Spinal cord (tissue), 10 donors: ENCODE measurements around the gene ZNF311. TPM values are rescaled to one million over a fixed set of nuclear protein-coding genes. Genes with fewer than 3 reads are reported as not detected.
A peak's percentile ranks its signal among the peaks of the same experiment; 100 is the strongest.

Experiments
- DNase-seq, 6 donors: peaks; one replicate each; pipeline versions ENCODE4 v3.0.0 to v3.0.0-alpha.2; 2013 to 2015; ENCODE audit warnings: low spot score in 6 of 6, low read depth in 4 of 6
- H3K27ac ChIP-seq: one replicate; pipeline ENCODE4 v1.5.1; 2013; ENCODE audit warnings: low read depth, low read length, control low read depth
- H3K27me3 ChIP-seq: one replicate; pipeline ENCODE4 v1.6.1; 2013; ENCODE audit warnings: low read length; ENCODE audit not compliant: control insufficient read depth, insufficient read depth
- H3K36me3 ChIP-seq: one replicate; pipeline ENCODE4 v1.6.1; 2013; ENCODE audit warnings: low read length; ENCODE audit not compliant: control insufficient read depth, insufficient read depth
- H3K4me1 ChIP-seq: one replicate; pipeline ENCODE4 v1.6.1; 2013; ENCODE audit warnings: low read length; ENCODE audit not compliant: control insufficient read depth, insufficient read depth
- H3K4me3 ChIP-seq: one replicate; pipeline ENCODE4 v1.5.1; 2013; ENCODE audit warnings: low read depth, low read length, control low read depth
- H3K9me3 ChIP-seq: one replicate; pipeline ENCODE4 v1.6.1; 2013; ENCODE audit warnings: low read length; ENCODE audit not compliant: control insufficient read depth, insufficient read depth
- WGBS: methylation state at CpG from one replicate; pipeline ENCODE4 v1.1.5; 2013; ENCODE audit warnings: missing lambda C conversion rate; ENCODE audit not compliant: insufficient coverage; 5-methylcytosine and 5-hydroxymethylcytosine counted together
- long read RNA-seq, 4 donors: transcript quantifications; one replicate each; lab custom pipeline, GENCODE V29; 2026
- polyA plus RNA-seq, 2 donors: library from polyadenylated mRNA; unstranded; fragments of 120-200 nt; gene quantifications; one replicate each; pipeline ENCODE4 v1.2.1, GENCODE V29; 2013; ENCODE audit not compliant: insufficient read length in 2 of 2
- total RNA-seq, 2 donors: library from RNA; depleted of rRNA in 1 of 2; stranded (reverse); fragments of 120-200 nt in 1 of 2; fragments of >200 nt in 1 of 2; gene quantifications; one replicate each; pipeline versions ENCODE4 v1.2.3 to v1.2.4, GENCODE V29; 2013 to 2014
- donor health status: healthy.

ZNF311 gene
- total RNA-seq = 1 to 10 TPM; 3.1 to 5.6 TPM
- polyA plus RNA-seq = 1 to 10 TPM; 6.9 TPM
- long read RNA-seq, donor 1 = 0 reads
- long read RNA-seq, donor 2 = 0 reads
- long read RNA-seq, donor 3 = 0 reads
- long read RNA-seq, donor 4, partial matches to known transcripts = 0 of 1 reads
- long read RNA-seq, donor 4, other reads (novel, unspliced or antisense) = 0 of 1 reads

GRCh38 chr6:29005183-29005885 lies at the start of gene ZNF311:
TSS of gene ZNF311 (minus strand) at chr6:29005315. CDS start at chr6:29003954, 1,361 bp downstream.
- WGBS = 6% methylated on average over 9 of the region's 29 CpGs
- H3K36me3 ChIP-seq = no peaks in the 10 kb centered on the region

GRCh38 chr6:29051680-29052079 lies 46.6 kb upstream of the ZNF311 start:
- H3K4me3 ChIP-seq = no peak overlapping the region
- H3K36me3 ChIP-seq = no peaks in the 10 kb centered on the region
- no peaks in the 10 kb centered on the region for H3K27me3 ChIP-seq
- DNase-seq = no peak
- H3K27ac ChIP-seq = no peak overlapping the region
- peaks cover 2% of the 10 kb centered on the region for H3K9me3 ChIP-seq
- WGBS = no CpG with 5 or more reads among the region's 3 CpGs
- no peaks in the 10 kb centered on the region for H3K4me1 ChIP-seq

More at GRCh38 chr6:29005183-29005885, at the start of gene ZNF311:
- H3K4me1 ChIP-seq = no peaks in the 10 kb centered on the region
- H3K27me3 ChIP-seq = no peaks in the 10 kb centered on the region
- DNase-seq = peak in 5 of 6 donors; percentile 60 to 96 (median 80)
- no peaks in the 10 kb centered on the region for H3K9me3 ChIP-seq
- H3K27ac ChIP-seq = peak within 1 kb of the TSS; percentile 54
- peak within 1 kb of the TSS; percentile 79 for H3K4me3 ChIP-seq

GRCh38 chr6:29045075-29045474 lies 40.0 kb upstream of the ZNF311 start, which contains the start of gene OR2W1:
TSS of gene OR2W1 (minus strand) at chr6:29045175. CDS start at chr6:29045175, 0 bp downstream.
- Histone ChIP-seq H3K27me3 (no peaks in the 10 kb centered on the region), H3K4me1 (no peaks in the 10 kb centered on the region)
- WGBS = 83% methylated on average over 1 of the region's 1 CpG

GRCh38 chr6:29035951-29036350 lies 30.8 kb upstream of the ZNF311 start:
- DNase-seq = no peak
- no peaks in the 10 kb centered on the region for H3K36me3 ChIP-seq
- no peak overlapping the region for H3K4me3 ChIP-seq
- no peaks in the 10 kb centered on the region for H3K4me1 ChIP-seq
- H3K9me3 ChIP-seq = no peaks in the 10 kb centered on the region
- WGBS = 84% methylated on average over 16 of the region's 24 CpGs
- no peak overlapping the region for H3K27ac ChIP-seq
- H3K27me3 ChIP-seq = no peaks in the 10 kb centered on the region

More at GRCh38 chr6:29045075-29045474, 40.0 kb upstream of the ZNF311 start, which contains the start of gene OR2W1:
- Histone ChIP-seq H3K36me3 (no peaks in the 10 kb centered on the region), H3K27ac (no peak within 1 kb of the TSS), H3K9me3 (no peaks in the 10 kb centered on the region), H3K4me3 (no peak within 1 kb of the TSS)
- DNase-seq = no peak

- Histone ChIP-seq H3K4me1 (no peaks in the 10 kb centered on the region), H3K9me3 (no peaks in the 10 kb centered on the region), H3K36me3 (no peaks in the 10 kb centered on the region), H3K4me3 (no peak overlapping the region), H3K27ac (no peak overlapping the region), H3K27me3 (peaks cover 3% of the 10 kb centered on the region)
- DNase-seq = no peak
- 94% methylated on average over 10 of the region's 13 CpGs for WGBS
These were observed 23.7 kb upstream of the ZNF311 start for GRCh38 chr6:29028821-29029220.

GRCh38 chr6:29025927-29026585 lies 20.9 kb upstream of the ZNF311 start:
- no CpG with 5 or more reads among the region's 2 CpGs for WGBS
- Histone ChIP-seq H3K36me3 (no peaks in the 10 kb centered on the region), H3K27ac (no peak overlapping the region), H3K4me3 (no peak overlapping the region), H3K9me3 (no peaks in the 10 kb centered on the region), H3K27me3 (peaks cover 6% of the 10 kb centered on the region), H3K4me1 (no peaks in the 10 kb centered on the region)
- DNase-seq = no peak

GRCh38 chr6:29021434-29021833 lies 16.3 kb upstream of the ZNF311 start:
- H3K9me3 ChIP-seq = no peaks in the 10 kb centered on the region
- H3K36me3 ChIP-seq = no peaks in the 10 kb centered on the region
- H3K27ac ChIP-seq = no peak overlapping the region
- DNase-seq = no peak
- no peak overlapping the region for H3K4me3 ChIP-seq
- H3K27me3 ChIP-seq = peaks cover 6% of the 10 kb centered on the region
- H3K4me1 ChIP-seq = peaks cover 4% of the 10 kb centered on the region
- WGBS = no CpG with 5 or more reads among the region's 2 CpGs

- Histone ChIP-seq H3K27me3 (peaks cover 11% of the 10 kb centered on the region), H3K4me1 (peaks cover 10% of the 10 kb centered on the region), H3K36me3 (no peaks in the 10 kb centered on the region), H3K27ac (no peak overlapping the region), H3K4me3 (no peak overlapping the region), H3K9me3 (no peaks in the 10 kb centered on the region)
- DNase-seq = no peak
- WGBS = no CpG with 5 or more reads among the region's 2 CpGs
These were observed 14.5 kb upstream of the ZNF311 start for GRCh38 chr6:29019629-29020028.

- WGBS = 55% methylated on average over 1 of the region's 3 CpGs
- DNase-seq = no peak
These were observed 12.3 kb upstream of the ZNF311 start for GRCh38 chr6:29017428-29017802.

More at GRCh38 chr6:29017428-29017802, 12.3 kb upstream of the ZNF311 start:
- no peaks in the 10 kb centered on the region for H3K9me3 ChIP-seq
- H3K27me3 ChIP-seq = peaks cover 15% of the 10 kb centered on the region
- H3K4me3 ChIP-seq = no peak overlapping the region
- H3K36me3 ChIP-seq = no peaks in the 10 kb centered on the region
- H3K27ac ChIP-seq = no peak overlapping the region
- peaks cover 12% of the 10 kb centered on the region for H3K4me1 ChIP-seq
